ENCODE measurements around the gene LDLRAD3. TPM values are rescaled to one million over a fixed set of nuclear protein-coding genes. Genes with fewer than 3 reads are reported as not detected.

The LDLRAD3 gene
- total and polyA plus RNA-seq, 2 experiments from 2014 or later = 6.2 to 9.5 TPM

GRCh38 chr11:35912883-35913624 lies 30.8 kb upstream of the LDLRAD3 start:
- H3K4me1 ChIP-seq (ENCODE audit: low read depth) = no peaks in the 10 kb centered on the region
- no peaks in the 10 kb centered on the region for H3K9me3 ChIP-seq (ENCODE audit: low read depth)
- DNase-seq (ENCODE audit: low read depth in 1 of 2, low spot score in 1 of 2) = no peak
- no peak for TF ChIP-seq CTCF (IDR thresholded peaks at IDR 0.05; ENCODE audit: low read depth, low read length)
- H3K4me3 ChIP-seq = no peak overlapping the region
- no peaks in the 10 kb centered on the region for H3K27me3 ChIP-seq
- no peaks in the 10 kb centered on the region for H3K36me3 ChIP-seq
- no peak overlapping the region for H3K27ac ChIP-seq

DNA sequence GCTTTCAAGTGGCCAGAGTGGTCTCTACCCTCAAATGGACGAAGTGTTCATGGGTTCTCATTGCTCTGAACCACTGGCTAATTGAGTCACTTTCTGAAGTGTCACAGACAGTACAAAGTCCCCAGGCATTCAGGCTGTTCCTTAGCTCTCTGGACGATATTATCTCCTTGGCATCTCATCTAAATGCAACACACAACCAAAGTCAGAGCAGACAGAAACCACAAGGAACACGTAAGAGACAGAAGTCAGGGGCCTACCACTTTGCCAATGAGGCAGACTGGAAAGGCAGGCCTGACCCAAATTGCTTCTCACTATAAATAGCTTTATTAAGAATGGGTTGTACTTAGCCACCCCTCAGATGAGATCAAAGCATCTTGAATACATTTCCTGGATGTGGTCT lies 29.0 kb upstream of the LDLRAD3 start:
- H3K4me3 ChIP-seq = no peak overlapping the region
- DNase-seq (ENCODE audit: low read depth in 1 of 2, low spot score in 1 of 2) = no peak
- no peak overlapping the region for H3K27ac ChIP-seq
- H3K36me3 ChIP-seq = no peaks in the 10 kb centered on the region
- no peaks in the 10 kb centered on the region for H3K27me3 ChIP-seq
- H3K4me1 ChIP-seq (ENCODE audit: low read depth) = no peaks in the 10 kb centered on the region
- no peaks in the 10 kb centered on the region for H3K9me3 ChIP-seq (ENCODE audit: low read depth)
- TF ChIP-seq CTCF (IDR thresholded peaks at IDR 0.05; ENCODE audit: low read depth, low read length) = no peak

DNA sequence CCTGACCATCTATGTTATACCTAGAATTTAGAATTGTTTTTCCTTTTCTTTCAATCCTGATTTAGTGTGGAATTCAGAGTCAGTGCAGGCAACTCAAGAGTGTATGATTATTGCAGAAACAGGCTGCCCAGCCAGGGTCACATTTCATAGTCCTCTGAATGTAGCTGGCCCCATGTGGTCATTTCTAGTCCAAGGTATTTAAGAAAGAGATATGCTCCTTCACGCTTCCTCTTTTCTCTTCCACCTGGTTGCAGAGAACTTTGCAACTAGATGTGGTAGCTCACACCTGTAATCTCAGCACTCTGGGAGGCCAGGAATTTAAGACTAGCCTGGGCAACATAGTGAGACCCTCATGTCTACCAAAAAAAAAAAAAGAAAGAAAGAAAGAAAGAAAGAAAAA lies 27.6 kb upstream of the LDLRAD3 start:
- no peaks in the 10 kb centered on the region for H3K9me3 ChIP-seq (ENCODE audit: low read depth)
- no peaks in the 10 kb centered on the region for H3K4me1 ChIP-seq (ENCODE audit: low read depth)
- DNase-seq (ENCODE audit: low read depth in 1 of 2, low spot score in 1 of 2) = no peak
- H3K27ac ChIP-seq = no peak overlapping the region
- no peak overlapping the region for H3K4me3 ChIP-seq
- no peaks in the 10 kb centered on the region for H3K27me3 ChIP-seq
- no peak for TF ChIP-seq CTCF (IDR thresholded peaks at IDR 0.05; ENCODE audit: low read depth, low read length)
- no peaks in the 10 kb centered on the region for H3K36me3 ChIP-seq

DNA sequence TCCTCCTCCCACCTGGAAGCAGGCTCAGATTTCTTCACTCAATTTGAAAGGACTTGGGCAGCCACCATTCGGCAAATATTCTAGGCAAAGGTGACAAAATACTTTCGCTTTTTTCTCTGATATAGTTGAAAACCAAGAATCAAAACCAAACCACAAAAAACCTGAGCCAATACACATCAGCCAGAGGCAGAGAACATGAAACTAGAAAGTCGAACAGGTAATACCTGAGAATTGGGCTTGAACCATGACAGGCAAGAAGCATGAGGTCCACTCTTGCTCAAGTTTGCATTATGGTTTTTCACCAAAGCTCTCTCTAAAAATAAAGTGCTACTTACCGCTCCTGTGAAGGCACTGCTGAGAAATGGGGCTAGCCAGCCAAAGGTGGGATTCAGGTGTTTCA lies 26.2 kb upstream of the LDLRAD3 start:
- no peaks in the 10 kb centered on the region for H3K27me3 ChIP-seq
- no peak for TF ChIP-seq CTCF (IDR thresholded peaks at IDR 0.05; ENCODE audit: low read depth, low read length)
- H3K4me3 ChIP-seq = no peak overlapping the region
- DNase-seq (ENCODE audit: low read depth in 1 of 2, low spot score in 1 of 2) = no peak
- no peaks in the 10 kb centered on the region for H3K9me3 ChIP-seq (ENCODE audit: low read depth)
- no peaks in the 10 kb centered on the region for H3K4me1 ChIP-seq (ENCODE audit: low read depth)
- H3K27ac ChIP-seq = no peak overlapping the region
- H3K36me3 ChIP-seq = no peaks in the 10 kb centered on the region

DNA sequence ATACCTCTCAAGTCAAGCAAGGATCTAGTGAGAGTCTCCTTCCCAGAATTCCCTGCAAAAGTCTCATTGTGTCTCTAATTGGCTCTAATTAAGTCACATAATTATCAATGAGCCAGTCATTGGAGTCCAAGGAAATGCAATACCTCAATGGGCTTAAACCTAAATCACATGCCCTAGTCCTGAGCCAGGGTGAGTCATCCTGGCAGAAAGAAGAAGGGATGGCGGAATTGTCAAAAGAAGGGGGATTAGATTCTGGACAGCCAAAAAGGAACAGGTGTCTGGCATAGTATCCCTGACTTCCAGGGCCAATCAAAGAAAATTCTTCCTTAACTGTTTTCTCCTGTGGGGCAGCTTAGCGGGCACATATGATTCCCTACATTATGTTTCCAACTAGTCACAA lies 25.1 kb upstream of the LDLRAD3 start:
- H3K27ac ChIP-seq = no peak overlapping the region
- no peaks in the 10 kb centered on the region for H3K36me3 ChIP-seq
- no peak for DNase-seq (ENCODE audit: low read depth in 1 of 2, low spot score in 1 of 2)
- H3K27me3 ChIP-seq = no peaks in the 10 kb centered on the region
- H3K4me3 ChIP-seq = no peak overlapping the region
- no peaks in the 10 kb centered on the region for H3K9me3 ChIP-seq (ENCODE audit: low read depth)
- no peaks in the 10 kb centered on the region for H3K4me1 ChIP-seq (ENCODE audit: low read depth)
- no peak for TF ChIP-seq CTCF (IDR thresholded peaks at IDR 0.05; ENCODE audit: low read depth, low read length)
